Measurements from ENCODE around the gene STK38L. TPM values are rescaled to one million over a fixed set of nuclear protein-coding genes. Genes with fewer than 3 reads are reported as not detected.

The STK38L gene
- total and polyA plus RNA-seq, 2 of the 4 experiments (the other 2 are of a cell fraction): 5.1 to 7.2 TPM

DNA sequence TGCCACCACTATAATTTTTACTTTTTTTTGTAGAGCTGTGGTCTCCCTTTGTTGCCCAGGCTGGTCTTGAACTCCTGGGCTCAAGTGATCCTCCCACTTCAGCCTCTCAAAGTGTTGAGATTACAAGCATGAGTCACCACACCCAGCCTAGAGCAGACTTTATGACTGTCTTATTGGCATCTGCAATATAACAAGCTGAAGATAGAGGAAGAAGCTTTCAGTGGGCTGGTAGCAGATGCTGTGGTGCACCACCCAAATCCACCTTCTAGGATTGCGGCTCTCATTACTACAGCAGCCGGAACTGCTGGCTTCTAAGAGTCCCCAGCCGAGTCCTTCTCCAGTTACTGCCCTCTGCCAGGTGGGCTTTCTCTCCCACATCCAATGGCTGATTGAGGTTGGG lies 7.6 kb upstream of the STK38L start:
- Histone ChIP-seq H2AK5ac (ENCODE audit: low read depth, low read length) (no peak overlapping the region), H3K4me3 (ENCODE audit: insufficient read depth, low read depth, low read length) (no peak overlapping the region), H2BK15ac (ENCODE audit: low read depth, low read length) (no peak overlapping the region), H3K4me2 (ENCODE audit: low read depth, low read length) (no peak overlapping the region), H3K18ac (ENCODE audit: low read depth, low read length) (no peak overlapping the region), H3K4ac (ENCODE audit: low read depth, low read length) (no peak overlapping the region), H4K5ac (ENCODE audit: low read depth, low read length) (no peak overlapping the region), H3K27ac (ENCODE audit: insufficient read depth, low read length) (no peak overlapping the region), H2BK5ac (ENCODE audit: low read depth, low read length, poor library complexity, severe bottlenecking) (no peak overlapping the region), H3K9me1 (ENCODE audit: insufficient read depth, low read length) (no peaks in the 10 kb centered on the region), H3K56ac (ENCODE audit: extremely low read depth, insufficient read depth, low read length) (no peak overlapping the region), H3K23ac (ENCODE audit: low read depth, low read length) (no peak overlapping the region), H2AFZ (replicated peaks; ENCODE audit: low read length, poor library complexity) (no peak overlapping the region), H3K4me1 (ENCODE audit: control insufficient read depth, insufficient read depth, low read length) (peaks cover 2% of the 10 kb centered on the region; the same call in 1 of the 2 replicates), H3K27me3 (ENCODE audit: control insufficient read depth, insufficient read depth, low read length) (no peaks in the 10 kb centered on the region), H2AK9ac (replicated peaks; ENCODE audit: low read depth, low read length, poor library complexity) (no peak overlapping the region), H3K9ac (ENCODE audit: low read depth, low read length) (no peak overlapping the region), H3K79me1 (ENCODE audit: low read depth in 1 of 2, low read length in 2 of 2) (no peaks in the 10 kb centered on the region), H3K14ac (replicated peaks; ENCODE audit: low read depth, low read length) (no peak overlapping the region), H3K9me3 (ENCODE audit: control insufficient read depth, insufficient read depth, low read length) (no peaks in the 10 kb centered on the region), H4K20me1 (ENCODE audit: insufficient read depth, low read length) (no peaks in the 10 kb centered on the region), H4K8ac (ENCODE audit: low read depth in 2 of 2, low read length in 2 of 2) (no peak overlapping the region), H2BK120ac (ENCODE audit: low read depth, low read length) (no peak overlapping the region), H3K36me3 (ENCODE audit: control insufficient read depth, insufficient read depth, low read length) (no peaks in the 10 kb centered on the region), H2BK20ac (ENCODE audit: low read depth, low read length) (no peak overlapping the region), H4K91ac (ENCODE audit: insufficient read depth, low read depth, low read length) (no peak overlapping the region)
- DNase-seq (peak; percentile 50), ATAC-seq (ENCODE audit: low read depth) (peak; percentile 37)
- TF ChIP-seq RAD21 (IDR thresholded peaks at IDR 0.05; ENCODE audit: low read length) (no peak), MAZ (IDR thresholded peaks at IDR 0.05; ENCODE audit: borderline replicate concordance, low read depth, low read length) (no peak), NFE2L2 (IDR thresholded peaks at IDR 0.05; ENCODE audit: low read depth, low read length) (no peak), MXI1 (IDR thresholded peaks at IDR 0.05; ENCODE audit: borderline replicate concordance, low read depth, low read length) (no peak)
- TF ChIP-seq, protein P1, sequence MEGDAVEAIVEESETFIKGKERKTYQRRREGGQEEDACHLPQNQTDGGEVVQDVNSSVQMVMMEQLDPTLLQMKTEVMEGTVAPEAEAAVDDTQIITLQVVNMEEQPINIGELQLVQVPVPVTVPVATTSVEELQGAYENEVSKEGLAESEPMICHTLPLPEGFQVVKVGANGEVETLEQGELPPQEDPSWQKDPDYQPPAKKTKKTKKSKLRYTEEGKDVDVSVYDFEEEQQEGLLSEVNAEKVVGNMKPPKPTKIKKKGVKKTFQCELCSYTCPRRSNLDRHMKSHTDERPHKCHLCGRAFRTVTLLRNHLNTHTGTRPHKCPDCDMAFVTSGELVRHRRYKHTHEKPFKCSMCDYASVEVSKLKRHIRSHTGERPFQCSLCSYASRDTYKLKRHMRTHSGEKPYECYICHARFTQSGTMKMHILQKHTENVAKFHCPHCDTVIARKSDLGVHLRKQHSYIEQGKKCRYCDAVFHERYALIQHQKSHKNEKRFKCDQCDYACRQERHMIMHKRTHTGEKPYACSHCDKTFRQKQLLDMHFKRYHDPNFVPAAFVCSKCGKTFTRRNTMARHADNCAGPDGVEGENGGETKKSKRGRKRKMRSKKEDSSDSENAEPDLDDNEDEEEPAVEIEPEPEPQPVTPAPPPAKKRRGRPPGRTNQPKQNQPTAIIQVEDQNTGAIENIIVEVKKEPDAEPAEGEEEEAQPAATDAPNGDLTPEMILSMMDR (conservative IDR thresholded peaks at IDR 0.05; ENCODE audit: low read depth, low read length): no peak
- in situ Hi-C loops (cut with MboI; ENCODE audit: low sequenced_read_pairs) (no loop called here), dilution Hi-C loops (cut with HindIII; ENCODE audit: low sequenced_read_pairs, unreplicated experiment) (no loop called here), intact Hi-C loops (cut with micrococcal nuclease) (loop anchor here (5.0 kb wide), 1 partner anchor 44 kb away; no protein-coding TSS in a partner anchor)
- ChIA-PET POLR2A (ENCODE audit: unreplicated experiment) (no interaction called here), CTCF (interaction anchor here (1.6 kb wide), 1 partner anchor 57 kb away, joined by 3 read pairs; no protein-coding TSS in a partner anchor)
- no CpG with 5 or more reads among the region's 3 CpGs for WGBS, 2 experiments (ENCODE audit: extremely low coverage in 2 of 2, insufficient read length in 1 of 2)
- BruUV-seq (replicated peaks): no TSS peak

Data from IMR-90 (cell line).